Daoy (cell line): ENCODE measurements around the gene KHDC1L. TPM values are rescaled to one million over a fixed set of nuclear protein-coding genes. Genes with fewer than 3 reads are reported as not detected.
A peak's percentile ranks its signal among the peaks of the same experiment; 100 is the strongest.
"Not testable (repeated sequence)": the region's sequence is repeated elsewhere in the genome, so short reads cannot be mapped to it uniquely, and the experiment has no call there.

Source experiments
- DNase-seq: peaks from one replicate; pipeline ENCODE4 v3.0.0-alpha.2; 2015; ENCODE audit warnings: low read depth
- total RNA-seq: library from RNA; depleted of rRNA; stranded (reverse); fragments of >200 nt; shearing (Covaris generic); gene quantifications from 2 replicates; pipeline ENCODE4 v1.2.3, GENCODE V29; 2014; rRNA removed

The KHDC1L gene
- total RNA-seq, 1 experiment from 2014 or later, result not detected

DNA sequence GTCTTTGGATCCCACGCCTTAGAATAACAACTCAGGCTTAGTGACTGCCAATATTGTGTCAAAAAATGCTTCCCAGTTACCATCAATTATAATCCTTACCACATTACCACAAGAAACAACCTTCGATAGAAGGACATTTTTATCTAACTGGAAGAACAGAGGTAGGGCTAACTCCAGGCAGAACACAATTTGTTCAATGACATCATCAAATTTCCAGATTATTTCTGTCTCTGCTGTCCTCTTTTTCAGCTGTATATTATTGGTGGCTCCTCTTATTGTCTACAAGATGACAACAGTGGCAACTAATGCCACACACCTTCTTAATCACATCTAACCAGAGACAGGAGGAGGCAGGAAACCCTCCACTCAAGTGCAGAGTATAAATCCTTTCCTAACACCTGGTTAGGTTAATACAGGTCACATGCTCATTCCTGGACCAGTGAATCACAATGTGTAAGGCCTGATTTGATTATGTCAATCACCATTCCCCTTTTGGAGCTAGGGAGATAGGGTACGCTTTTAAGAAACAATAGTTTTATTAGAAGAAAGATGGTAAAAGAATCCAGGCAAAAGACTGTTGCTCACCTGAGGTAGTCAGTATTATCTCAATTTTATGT is 18.0 kb downstream of the KHDC1L start:
- DNase-seq, result no peak

DNA sequence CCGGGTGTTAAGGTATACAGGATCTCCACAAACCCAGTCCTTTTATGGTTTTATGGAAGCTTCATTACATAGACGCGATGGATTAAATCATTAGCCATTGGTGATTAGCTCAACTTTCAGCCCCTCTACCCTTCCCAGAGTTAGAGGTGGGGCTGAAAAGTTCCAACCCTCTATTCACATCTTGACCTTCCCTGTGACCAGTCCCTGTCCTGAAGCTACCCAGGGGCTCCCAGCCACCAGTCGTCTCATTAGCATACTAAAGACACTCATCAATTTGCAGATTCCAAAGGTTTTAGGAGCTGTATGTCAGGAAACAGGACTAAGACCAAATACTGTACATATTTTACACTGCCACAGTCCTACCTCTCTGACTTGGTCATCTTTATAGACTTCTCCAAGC is 21.0 kb downstream of the KHDC1L start:
- DNase-seq, result no peak

DNA sequence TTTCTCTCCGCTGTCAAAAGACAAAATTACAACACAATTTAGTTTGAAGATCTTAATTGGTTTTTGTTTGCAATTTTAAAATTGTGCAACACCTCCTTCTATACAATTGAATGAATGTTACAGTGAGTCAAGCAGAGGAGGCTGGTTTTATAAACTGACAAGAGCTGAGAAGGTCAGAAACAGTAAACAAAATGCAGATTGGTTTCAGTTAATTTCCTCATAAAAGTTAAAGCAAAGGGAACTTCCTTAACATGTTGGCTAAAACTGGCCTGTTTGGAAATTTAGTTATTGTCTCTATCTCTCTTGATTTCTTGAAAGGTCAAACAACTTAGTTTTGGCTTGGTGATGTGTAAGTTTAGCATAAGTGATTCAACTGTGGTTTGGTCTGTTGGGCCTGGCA is 22.2 kb downstream of the KHDC1L start:
- DNase-seq, result no peak

DNA sequence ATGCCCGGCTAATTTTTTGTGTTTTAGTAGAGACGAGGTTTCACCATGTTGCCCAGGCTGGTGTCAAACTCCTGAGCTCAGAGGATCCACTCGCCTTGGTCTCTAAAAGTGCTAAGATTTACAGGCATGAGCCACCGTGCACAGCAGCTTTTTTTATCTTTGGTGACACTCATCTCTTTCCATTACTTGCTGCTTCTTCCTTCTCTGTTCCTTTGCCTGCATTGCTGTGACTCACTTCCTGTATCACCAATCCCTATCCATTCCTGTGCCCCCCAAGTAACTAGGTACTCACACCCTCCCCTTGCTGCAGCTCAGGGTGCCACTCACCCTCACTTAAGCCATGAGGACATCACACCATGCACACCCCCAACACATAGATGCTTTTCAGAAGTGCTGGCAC is 24.6 kb downstream of the KHDC1L start:
- DNase-seq, result peak; percentile 17

DNA sequence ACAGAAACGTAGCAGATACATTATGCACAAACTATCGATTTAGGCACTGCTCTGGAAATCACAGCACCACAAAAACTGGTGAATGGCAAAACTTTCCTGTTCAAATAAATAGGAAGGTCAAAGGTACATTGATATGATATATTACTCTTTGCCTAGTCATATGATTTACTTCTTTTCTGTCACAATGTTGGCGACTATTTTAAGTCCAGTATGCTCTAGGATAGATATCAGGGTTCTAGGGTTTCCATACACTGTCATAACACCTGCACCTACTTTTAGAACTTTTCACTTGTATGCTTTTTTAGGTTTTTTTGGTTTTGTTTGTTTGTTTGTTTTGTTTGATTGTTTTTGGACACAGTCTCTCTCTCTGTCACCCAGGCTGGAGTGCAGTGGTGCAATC is 25.0 kb downstream of the KHDC1L start:
- no peak for DNase-seq

DNA sequence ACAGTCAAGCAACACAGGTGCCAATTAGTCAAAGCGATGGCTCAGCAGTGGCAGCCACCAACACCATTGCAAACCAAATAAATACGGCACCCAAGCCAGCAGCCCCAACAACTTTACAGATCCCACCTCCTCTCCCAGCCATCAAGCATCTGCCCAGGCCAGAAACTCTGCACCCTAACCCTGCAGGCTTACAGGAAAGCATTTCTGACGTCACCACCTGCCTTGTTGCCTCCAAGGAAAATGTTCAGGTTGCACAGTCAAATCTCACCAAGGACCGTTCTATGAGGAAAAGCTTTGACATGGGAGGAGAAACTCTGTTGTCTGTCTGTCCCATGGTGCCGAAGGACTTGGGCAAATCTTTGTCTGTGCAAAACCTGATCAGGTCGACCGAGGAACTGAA is 30.6 kb downstream of the KHDC1L start:
- no peak for DNase-seq

DNA sequence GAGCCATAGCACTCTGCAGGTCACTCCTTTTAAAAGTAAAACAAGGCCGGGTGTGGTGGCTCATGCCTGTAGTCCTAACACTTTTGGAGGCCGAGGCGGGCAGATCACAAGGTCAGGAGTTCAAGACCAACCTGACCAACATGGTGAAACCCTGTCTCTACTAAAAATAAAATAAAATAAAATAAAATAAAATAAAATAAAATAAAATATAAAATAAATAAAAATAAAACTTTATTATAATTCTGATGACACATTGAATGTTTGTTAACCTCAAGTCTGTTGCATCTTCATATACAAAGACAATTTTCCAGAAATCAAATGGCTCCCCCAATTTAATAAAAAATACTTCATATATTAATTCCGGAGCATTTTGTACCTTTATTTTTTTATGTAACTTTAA is 32.0 kb downstream of the KHDC1L start:
- DNase-seq, result not testable (repeated sequence)

DNA sequence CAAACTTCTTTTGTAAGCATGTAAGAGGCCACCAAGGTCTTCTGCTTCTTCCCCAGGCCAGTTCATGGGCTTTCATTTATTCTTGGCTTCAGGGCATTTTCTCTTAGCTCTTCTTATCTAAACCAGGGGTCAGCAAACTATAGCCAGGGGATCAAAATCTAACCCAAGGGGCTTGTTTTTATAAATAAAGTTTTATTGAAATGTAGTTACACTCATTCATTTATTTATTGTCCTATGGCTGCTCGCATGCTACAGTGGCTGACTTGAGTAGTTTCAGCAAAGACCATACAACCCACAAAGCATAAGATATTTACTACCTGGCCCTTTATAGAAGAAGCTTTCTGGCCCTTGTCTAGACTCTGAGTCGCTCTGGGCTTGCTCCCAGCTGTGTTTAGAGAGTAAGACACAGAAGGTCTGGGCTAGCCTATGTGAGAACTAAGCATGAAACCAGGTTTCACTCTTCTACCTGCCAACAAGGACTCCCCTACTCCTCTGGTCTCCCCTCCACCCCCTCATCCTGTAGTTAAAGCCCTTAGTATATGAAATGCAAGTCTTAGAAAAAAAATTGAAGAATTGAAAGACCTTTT is 43.2 kb downstream of the KHDC1L start:
- no peak for DNase-seq

DNA sequence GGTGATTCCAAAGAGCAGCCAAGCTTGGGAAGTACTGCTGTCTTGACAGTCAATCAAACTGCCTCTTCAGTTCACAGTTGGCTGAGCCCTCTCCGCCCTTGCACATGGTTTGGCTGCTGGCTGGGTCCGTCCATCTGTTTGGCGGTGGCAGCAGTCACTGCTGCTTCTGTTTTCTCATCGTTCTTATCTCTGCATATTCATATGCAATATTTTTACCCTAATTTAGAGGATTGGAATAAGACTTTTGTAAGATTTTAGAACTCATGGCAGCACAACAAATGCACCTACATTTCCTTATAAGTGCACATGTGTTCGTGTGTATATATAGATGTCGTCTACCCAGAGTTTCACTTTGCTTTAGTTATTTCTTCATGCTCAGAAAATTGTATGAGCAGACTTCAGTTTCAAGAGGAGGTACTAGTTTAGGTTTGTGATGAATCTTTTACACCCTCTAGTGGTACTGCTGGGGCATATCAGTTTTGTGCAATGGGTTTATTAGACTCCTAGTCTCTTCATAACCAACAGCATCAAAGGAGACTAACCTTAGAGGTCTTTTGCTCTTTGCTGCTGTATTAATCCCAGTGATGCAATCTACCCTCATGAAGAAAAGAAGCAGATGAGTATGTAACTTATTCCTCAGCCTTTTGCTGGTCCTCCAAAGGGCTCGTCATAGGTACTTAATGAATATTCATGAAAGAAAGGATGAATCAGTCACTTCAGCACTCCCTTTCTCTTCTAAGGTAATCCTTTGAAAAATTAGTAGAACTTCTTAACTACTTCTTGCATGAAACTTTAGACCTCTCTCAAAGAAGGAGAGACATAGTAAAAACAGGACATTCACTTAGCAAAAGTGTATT is 44.3 kb downstream of the KHDC1L start:
- peak; percentile 56 for DNase-seq

DNA sequence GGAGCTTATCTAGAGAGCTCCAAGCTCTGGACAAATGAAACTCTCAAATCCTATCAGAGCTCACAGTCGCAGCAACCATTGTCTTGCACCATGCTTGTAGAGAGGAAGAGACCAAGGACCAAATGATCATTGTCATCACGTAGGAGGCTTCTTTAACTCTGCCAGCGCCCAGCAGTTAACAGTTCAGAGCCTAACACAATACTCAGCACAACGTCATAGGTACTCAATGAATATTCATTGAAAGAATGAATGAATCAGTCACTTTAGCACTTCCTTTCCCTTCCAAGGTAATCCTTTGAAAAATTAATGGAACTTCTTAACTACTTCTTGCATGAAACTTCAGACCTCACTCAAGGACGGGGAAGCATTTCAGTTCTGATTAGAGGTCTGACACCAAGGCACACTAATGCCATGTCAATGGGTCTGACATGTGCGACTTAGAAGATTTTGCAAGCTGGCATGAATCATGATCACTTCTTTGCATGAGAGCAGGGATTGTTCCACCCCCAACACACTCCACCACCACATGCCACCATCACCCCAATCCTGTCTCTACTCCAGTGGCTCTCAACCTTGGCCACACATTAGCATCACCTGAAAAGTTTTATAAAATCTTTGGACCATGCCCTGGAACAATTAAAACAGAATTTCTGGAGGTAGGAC is 45.1 kb downstream of the KHDC1L start:
- peak; percentile 37 for DNase-seq

DNA sequence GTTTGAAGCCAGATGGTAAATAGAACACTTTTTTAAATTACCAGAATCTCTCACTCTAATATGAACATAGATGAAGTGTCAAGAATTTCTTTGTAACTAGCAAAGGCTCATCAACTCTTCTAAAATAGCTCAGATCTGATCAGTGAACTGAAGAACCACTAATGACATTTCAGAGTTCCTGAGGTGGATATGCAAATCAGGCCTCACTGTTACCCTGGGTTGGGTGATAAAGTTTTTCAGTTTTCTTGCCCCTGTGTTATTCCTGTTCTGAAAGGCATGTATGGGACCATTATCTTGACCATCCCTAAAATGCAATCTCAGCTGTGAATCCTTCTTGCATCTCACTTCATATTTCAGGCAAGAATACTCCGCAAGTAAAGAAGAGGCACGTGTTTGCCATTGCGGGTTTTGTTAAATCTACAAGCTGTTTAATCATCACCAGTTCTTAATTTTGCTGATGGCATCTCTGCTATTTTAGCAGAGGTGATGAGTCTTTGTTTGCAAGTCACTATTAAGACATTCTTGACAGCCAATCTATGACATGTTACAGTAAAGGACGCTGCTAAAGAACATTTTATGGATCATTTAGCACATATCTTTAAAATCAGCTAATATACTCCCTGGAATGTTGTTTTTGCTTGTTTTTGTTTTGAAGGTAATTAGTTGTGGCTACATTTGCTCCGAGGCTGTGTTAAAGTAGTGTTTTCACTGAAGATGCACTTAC is 47.9 kb downstream of the KHDC1L start:
- DNase-seq, result no peak

DNA sequence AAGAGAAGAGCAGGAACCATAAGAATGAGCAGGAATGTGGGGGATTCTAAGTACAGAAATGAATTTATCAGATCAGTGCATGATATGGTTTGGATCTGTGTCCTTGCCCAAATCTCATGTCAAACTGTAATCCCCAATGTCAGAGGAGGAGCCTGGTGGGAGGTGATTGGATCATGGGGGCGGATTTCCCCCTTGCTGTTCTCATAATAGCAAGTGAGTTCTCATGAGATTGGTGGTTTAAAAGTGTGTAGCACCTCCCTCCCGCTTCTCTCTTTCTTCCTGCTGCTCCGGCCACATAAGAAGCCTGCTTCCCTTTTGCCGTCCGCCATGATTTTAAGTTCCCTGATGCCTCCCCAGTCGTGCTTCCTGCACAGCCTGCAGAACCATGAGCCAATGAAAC is 49.2 kb downstream of the KHDC1L start:
- DNase-seq, result no peak

DNA sequence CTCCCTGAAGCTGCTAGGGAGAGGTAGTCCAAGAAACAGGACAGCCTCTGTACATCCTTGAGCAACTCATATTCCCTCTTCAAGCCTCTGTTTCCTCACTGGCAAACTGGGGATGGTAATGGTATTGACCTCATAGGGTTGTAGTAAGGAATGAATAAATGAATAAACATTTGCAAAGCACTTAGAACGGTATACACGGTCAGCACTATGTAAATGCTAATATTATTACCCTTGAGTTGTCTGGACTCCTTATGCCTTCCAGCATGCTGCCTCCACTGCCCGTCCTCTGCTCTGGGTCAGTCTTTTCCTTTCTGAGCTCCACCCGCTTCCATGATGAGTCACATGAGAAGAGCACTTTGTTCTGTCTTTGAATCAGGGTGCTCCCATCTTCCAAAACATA is 50.6 kb downstream of the KHDC1L start:
- DNase-seq, result no peak

Other genes starting within 250 kb of the KHDC1L start
- gene KHDC1, start 37.7 kb upstream of the KHDC1L start, total RNA-seq, result 5.8 and 6.2 TPM in 2 replicates
- gene DPPA5, start 128.8 kb upstream of the KHDC1L start, total RNA-seq, result not detected in 2 replicates
- not detected in 2 replicates for gene KHDC3L, start 137.2 kb upstream of the KHDC1L start, total RNA-seq
- gene OOEP, start 144.4 kb upstream of the KHDC1L start, total RNA-seq, result not detected in 2 replicates
- not detected in 2 replicates for gene DDX43, start 169.3 kb upstream of the KHDC1L start, total RNA-seq
- gene CGAS, start 226.8 kb upstream of the KHDC1L start, total RNA-seq, result 37.3 and 46.2 TPM in 2 replicates
- 42.0 and 44.0 TPM in 2 replicates for gene MTO1, start 236.2 kb upstream of the KHDC1L start, total RNA-seq